GM23338 (cell line): ENCODE data around the gene TAL2.

Experiments
- CTCF ChIP-seq, 2 experiments: fragments of 200-600 bp in 1 of 2; sonication (generic) in 1 of 2; conservative IDR thresholded peaks; 2 replicates each; pipeline versions ENCODE4 v1.5.1 to v1.6.1; 2016 to 2017; ENCODE audit warnings: antibody characterized with exemption in 2 of 2, low read depth in 2 of 2, mild to moderate bottlenecking in 2 of 2, moderate library complexity in 1 of 2
- EZH2 ChIP-seq: fragments of 200-600 bp; sonication (generic); IDR thresholded peaks from one replicate; pipeline ENCODE4 v1.8.0; 2017; ENCODE audit warnings: antibody characterized with exemption, mild to moderate bottlenecking, low read depth; ENCODE audit not compliant: unreplicated experiment
- JUNB ChIP-seq: IDR thresholded peaks from one replicate; pipeline ENCODE4 v1.6.1; 2016; ENCODE audit warnings: antibody characterized with exemption; ENCODE audit not compliant: unreplicated experiment
- POLR2AphosphoS5 ChIP-seq: IDR thresholded peaks from 2 replicates; pipeline ENCODE4 v1.6.1; 2016; ENCODE audit warnings: antibody characterized with exemption, low read depth

GRCh38 chr9:105681313-105681712 lies 19.1 kb downstream of the TAL2 start:
- no peak for TF ChIP-seq CTCF (conservative IDR thresholded peaks at IDR 0.05; ENCODE audit: low read depth in 2 of 2)
- TF ChIP-seq EZH2 = no peak
- no peak for TF ChIP-seq POLR2AphosphoS5
- TF ChIP-seq JUNB = no peak
